Measurements from ENCODE around the gene TMEM182.

Gene TMEM182

GRCh38 chr2:102772659-102773058 is 10.8 kb downstream of the TMEM182 start:
- Histone ChIP-seq H3K4me3 (ENCODE audit: low read length) (no peak overlapping the region), H3K79me2 (ENCODE audit: low read length) (no peaks in the 10 kb centered on the region), H3K9ac (ENCODE audit: low read length) (no peak overlapping the region), H3K36me3 (replicated peaks; ENCODE audit: low read depth, low read length) (no peaks in the 10 kb centered on the region), H3K27ac (ENCODE audit: low read length) (no peak overlapping the region), H2AFZ (ENCODE audit: low read depth, low read length) (no peak overlapping the region), H3K4me1 (ENCODE audit: low read length) (no peaks in the 10 kb centered on the region), H3K9me3 (ENCODE audit: insufficient read depth, low read length) (no peaks in the 10 kb centered on the region), H3K27me3 (ENCODE audit: low read depth, low read length) (no peaks in the 10 kb centered on the region), H3K4me2 (ENCODE audit: low read length) (no peak overlapping the region), H4K20me1 (ENCODE audit: insufficient read depth, low read length) (no peaks in the 10 kb centered on the region)
- TF ChIP-seq EZH2phosphoT487 (IDR thresholded peaks at IDR 0.05; ENCODE audit: low read depth) (no peak), CTCF (IDR thresholded peaks at IDR 0.05; ENCODE audit: low read depth, low read length) (no peak)

- TF ChIP-seq EZH2phosphoT487 (IDR thresholded peaks at IDR 0.05; ENCODE audit: low read depth): no peak
- no peak for TF ChIP-seq CTCF (IDR thresholded peaks at IDR 0.05; ENCODE audit: low read depth, low read length)
- H3K79me2 ChIP-seq (ENCODE audit: low read length): no peaks in the 10 kb centered on the region
- H3K4me3 ChIP-seq (ENCODE audit: low read length): no peak overlapping the region
- no peaks in the 10 kb centered on the region for H3K9me3 ChIP-seq (ENCODE audit: insufficient read depth, low read length)
- H4K20me1 ChIP-seq (ENCODE audit: insufficient read depth, low read length): no peaks in the 10 kb centered on the region
- H2AFZ ChIP-seq (ENCODE audit: low read depth, low read length): no peak overlapping the region
- no peak overlapping the region for H3K9ac ChIP-seq (ENCODE audit: low read length)
- H3K4me1 ChIP-seq (ENCODE audit: low read length): no peaks in the 10 kb centered on the region
- no peaks in the 10 kb centered on the region for H3K27me3 ChIP-seq (ENCODE audit: low read depth, low read length)
- H3K27ac ChIP-seq (ENCODE audit: low read length): no peak overlapping the region
- H3K4me2 ChIP-seq (ENCODE audit: low read length): no peak overlapping the region
- H3K36me3 ChIP-seq (replicated peaks; ENCODE audit: low read depth, low read length): no peaks in the 10 kb centered on the region
Observed at GRCh38 chr2:102773149-102773705, 11.4 kb downstream of the TMEM182 start.

- H4K20me1 ChIP-seq (ENCODE audit: insufficient read depth, low read length): no peaks in the 10 kb centered on the region
- no peaks in the 10 kb centered on the region for H3K36me3 ChIP-seq (replicated peaks; ENCODE audit: low read depth, low read length)
- no peak overlapping the region for H3K4me3 ChIP-seq (ENCODE audit: low read length)
- no peak overlapping the region for H3K9ac ChIP-seq (ENCODE audit: low read length)
- TF ChIP-seq EZH2phosphoT487 (IDR thresholded peaks at IDR 0.05; ENCODE audit: low read depth) (no peak), CTCF (IDR thresholded peaks at IDR 0.05; ENCODE audit: low read depth, low read length) (no peak)
- H3K9me3 ChIP-seq (ENCODE audit: insufficient read depth, low read length): no peaks in the 10 kb centered on the region
- H3K4me2 ChIP-seq (ENCODE audit: low read length): no peak overlapping the region
- H3K4me1 ChIP-seq (ENCODE audit: low read length): no peaks in the 10 kb centered on the region
- H2AFZ ChIP-seq (ENCODE audit: low read depth, low read length): no peak overlapping the region
- no peak overlapping the region for H3K27ac ChIP-seq (ENCODE audit: low read length)
- H3K79me2 ChIP-seq (ENCODE audit: low read length): no peaks in the 10 kb centered on the region
- H3K27me3 ChIP-seq (ENCODE audit: low read depth, low read length): no peaks in the 10 kb centered on the region
Observed at GRCh38 chr2:102778260-102778659, 16.4 kb downstream of the TMEM182 start.

- Histone ChIP-seq H3K9me3 (ENCODE audit: insufficient read depth, low read length) (no peaks in the 10 kb centered on the region), H3K4me1 (ENCODE audit: low read length) (no peaks in the 10 kb centered on the region), H2AFZ (ENCODE audit: low read depth, low read length) (no peak overlapping the region), H3K36me3 (replicated peaks; ENCODE audit: low read depth, low read length) (no peaks in the 10 kb centered on the region), H3K79me2 (ENCODE audit: low read length) (no peaks in the 10 kb centered on the region), H3K4me2 (ENCODE audit: low read length) (no peak overlapping the region), H3K4me3 (ENCODE audit: low read length) (no peak overlapping the region), H4K20me1 (ENCODE audit: insufficient read depth, low read length) (no peaks in the 10 kb centered on the region), H3K27me3 (ENCODE audit: low read depth, low read length) (no peaks in the 10 kb centered on the region), H3K9ac (ENCODE audit: low read length) (no peak overlapping the region), H3K27ac (ENCODE audit: low read length) (no peak overlapping the region)
- TF ChIP-seq EZH2phosphoT487 (IDR thresholded peaks at IDR 0.05; ENCODE audit: low read depth): no peak
- TF ChIP-seq CTCF (IDR thresholded peaks at IDR 0.05; ENCODE audit: low read depth, low read length): no peak
Observed at GRCh38 chr2:102780467-102780866, 18.6 kb downstream of the TMEM182 start.

Measured in OCI-LY3 (cell line).